HG03521 (cell line): ENCODE data around the gene BBX.

ENCODE experiments used
- ATAC-seq: cut with Tn5 transposase; IDR thresholded peaks from one replicate; pipeline ENCODE4 v1.9.1; 2021; ENCODE audit warnings: mild to moderate bottlenecking, moderate library complexity; ENCODE audit not compliant: unreplicated experiment

BBX gene

GRCh38 chr3:107644631-107645030, 121.9 kb downstream of the BBX start:
- ATAC-seq, result no peak

- no peak for ATAC-seq
These were observed 128.0 kb downstream of the BBX start for GRCh38 chr3:107650788-107651187.

GRCh38 chr3:107651782-107652181, 129.0 kb downstream of the BBX start:
- ATAC-seq, result peak; percentile 75

GRCh38 chr3:107654218-107654617, 131.5 kb downstream of the BBX start:
- no peak for ATAC-seq

GRCh38 chr3:107657971-107658370, 135.2 kb downstream of the BBX start:
- no peak for ATAC-seq

GRCh38 chr3:107660306-107660976, 137.7 kb downstream of the BBX start:
- ATAC-seq, result no peak

GRCh38 chr3:107661447-107662123, 138.8 kb downstream of the BBX start:
- ATAC-seq, result no peak

GRCh38 chr3:107662124-107662507, 139.4 kb downstream of the BBX start:
- ATAC-seq, result no peak

- ATAC-seq, result no peak
These were observed 139.8 kb downstream of the BBX start for GRCh38 chr3:107662586-107662985.

GRCh38 chr3:107663266-107663665, 140.5 kb downstream of the BBX start:
- no peak for ATAC-seq

GRCh38 chr3:107664614-107665013, 141.9 kb downstream of the BBX start:
- ATAC-seq, result no peak

- ATAC-seq, result no peak
These were observed 142.6 kb downstream of the BBX start for GRCh38 chr3:107665351-107665750.

- no peak for ATAC-seq
These were observed 144.1 kb downstream of the BBX start for GRCh38 chr3:107666853-107667252.

GRCh38 chr3:107668416-107668815, 145.7 kb downstream of the BBX start:
- no peak for ATAC-seq

- no peak for ATAC-seq
These were observed 146.2 kb downstream of the BBX start for GRCh38 chr3:107668963-107669362.

GRCh38 chr3:107669669-107670068, 146.9 kb downstream of the BBX start:
- ATAC-seq, result no peak

GRCh38 chr3:107670986-107671385, 148.2 kb downstream of the BBX start:
- ATAC-seq, result no peak

- ATAC-seq, result no peak
These were observed 151.6 kb downstream of the BBX start for GRCh38 chr3:107674371-107674770.

- no peak for ATAC-seq
These were observed 152.6 kb downstream of the BBX start for GRCh38 chr3:107675233-107675900.

GRCh38 chr3:107676469-107677309, 153.9 kb downstream of the BBX start:
- ATAC-seq, result no peak

- no peak for ATAC-seq
These were observed 157.2 kb downstream of the BBX start for GRCh38 chr3:107679921-107680320.
